Caco-2 (cell line): ENCODE data around the gene LGALS3BP. TPM values are rescaled to one million over a fixed set of nuclear protein-coding genes. Genes with fewer than 3 reads are reported as not detected.

Experiments used
- BruUV-seq: library from RNA; stranded (reverse); fragments of 400-500 nt; replicated peaks from 2 replicates; lab custom pipeline; 2021; lab: Mats Ljungman, UMichigan
- CTCF ChIA-PET: fragments of 300-600 bp; sonication (Branson Sonifier 250); formaldehyde crosslinking; loops from one replicate; lab custom pipeline; 2022; ENCODE audit warnings: antibody characterized with exemption; lab: Charles Lee
- POLR2A ChIA-PET: fragments of 300-600 bp; sonication (Branson Sonifier 250); formaldehyde crosslinking; loops from one replicate; lab custom pipeline; 2022; ENCODE audit warnings: antibody characterized with exemption; lab: Charles Lee
- DNase-seq, 2 experiments: peaks; one replicate each; pipeline versions ENCODE4 v3.0.0 to v3.0.0-alpha.2; 2020 to 2022
- H3K27me3 ChIP-seq: replicated peaks from 2 replicates; pipeline ENCODE4 v1.6.0; 2011; ENCODE audit warnings: low read length; ENCODE audit not compliant: control insufficient read depth, insufficient read depth
- H3K36me3 ChIP-seq: 2 replicates; pipeline ENCODE4 v1.5.1; 2011; ENCODE audit warnings: low read length; ENCODE audit not compliant: control insufficient read depth, insufficient read depth
- H3K4me1 ChIP-seq: fragments of 250-450 bp; sonication (Bioruptor Pico); 2 replicates; pipeline ENCODE4 v1.5.1; 2020; ENCODE audit warnings: mild to moderate bottlenecking
- H3K4me3 ChIP-seq: 2 replicates; pipeline ENCODE4 v1.5.1; 2011; ENCODE audit warnings: low read depth, mild to moderate bottlenecking, control low read depth, low read length
- H3K9me3 ChIP-seq: fragments of 250-450 bp; sonication (Bioruptor Pico); 2 replicates; pipeline ENCODE4 v1.5.1; 2020; ENCODE audit warnings: mild to moderate bottlenecking, moderate library complexity
- H3K27ac Mint-ChIP-seq: one replicate; pipeline ENCODE4 v1.8.0; 2022; ENCODE audit warnings: mixed read lengths; ENCODE audit not compliant: unreplicated experiment
- H3K27me3 Mint-ChIP-seq: one replicate; pipeline ENCODE4 v1.8.0; 2022; ENCODE audit warnings: mixed read lengths; ENCODE audit not compliant: insufficient read depth, unreplicated experiment
- H3K36me3 Mint-ChIP-seq: one replicate; pipeline ENCODE4 v1.8.0; 2022; ENCODE audit warnings: mild to moderate bottlenecking, mixed read lengths; ENCODE audit not compliant: insufficient read depth, unreplicated experiment
- H3K4me1 Mint-ChIP-seq: one replicate; pipeline ENCODE4 v1.8.0; 2022; ENCODE audit warnings: low read depth, mixed read lengths; ENCODE audit not compliant: unreplicated experiment
- H3K4me3 Mint-ChIP-seq: one replicate; pipeline ENCODE4 v1.8.0; 2022; ENCODE audit warnings: mild to moderate bottlenecking, moderate library complexity, mixed read lengths; ENCODE audit not compliant: unreplicated experiment
- H3K9me3 Mint-ChIP-seq: one replicate; pipeline ENCODE4 v1.8.0; 2022; ENCODE audit warnings: mixed read lengths; ENCODE audit not compliant: unreplicated experiment
- intact Hi-C: fragments of 100-400 bp; cut with micrococcal nuclease; formaldehyde crosslinking; loops from one replicate; pipeline ENCODE4 v1.10.0; 2022; ENCODE audit not compliant: unreplicated experiment
- total RNA-seq: library from RNA; stranded (reverse); gene quantifications from 2 replicates; pipeline ENCODE4 v1.2.3, GENCODE V29; 2022
- TF ChIP-seq, protein P1 (sequence below), 2 experiments: fragments of 200-600 bp in 1 of 2; IDR thresholded peaks; 1 replicate in 1 of 2; 2 replicates in 1 of 2; pipeline versions ENCODE4 v1.5.1 to v1.8.0; 2011 to 2022; ENCODE audit warnings: antibody characterized with exemption in 1 of 2, control low read depth in 1 of 2, inconsistent platforms in 1 of 2, low read depth in 1 of 2, low read length in 1 of 2, mild to moderate bottlenecking in 1 of 2, moderate library complexity in 1 of 2; ENCODE audit not compliant: insufficient read depth in 1 of 2, severe bottlenecking in 1 of 2, unreplicated experiment in 1 of 2

The LGALS3BP gene
- total RNA-seq, 1 experiment from 2014 or later = 65.4 TPM

DNA sequence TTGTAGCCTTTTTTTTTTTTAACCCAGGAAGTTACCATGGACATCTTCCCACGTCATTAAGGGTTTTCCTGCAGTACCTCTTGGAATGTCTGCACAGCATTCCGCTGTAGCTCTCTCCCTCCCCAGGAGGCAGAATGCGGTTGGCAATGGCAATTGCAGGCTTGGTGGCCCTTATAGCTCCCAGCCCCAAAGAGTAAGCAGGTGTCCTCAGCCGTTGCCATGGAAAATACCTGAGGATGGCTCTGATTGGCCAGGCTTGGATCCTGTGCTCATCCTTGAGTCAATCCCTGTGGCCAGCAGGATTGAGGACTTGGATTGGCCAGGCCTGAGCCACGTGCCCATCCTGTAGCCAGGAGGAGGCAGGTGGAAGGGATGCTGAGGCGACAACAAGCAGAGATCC, 39.0 kb downstream of the LGALS3BP start:
- H3K36me3 Mint-ChIP-seq = no peaks in the 10 kb centered on the region
- intact Hi-C loops = no loop called here
- TF ChIP-seq, protein P1, sequence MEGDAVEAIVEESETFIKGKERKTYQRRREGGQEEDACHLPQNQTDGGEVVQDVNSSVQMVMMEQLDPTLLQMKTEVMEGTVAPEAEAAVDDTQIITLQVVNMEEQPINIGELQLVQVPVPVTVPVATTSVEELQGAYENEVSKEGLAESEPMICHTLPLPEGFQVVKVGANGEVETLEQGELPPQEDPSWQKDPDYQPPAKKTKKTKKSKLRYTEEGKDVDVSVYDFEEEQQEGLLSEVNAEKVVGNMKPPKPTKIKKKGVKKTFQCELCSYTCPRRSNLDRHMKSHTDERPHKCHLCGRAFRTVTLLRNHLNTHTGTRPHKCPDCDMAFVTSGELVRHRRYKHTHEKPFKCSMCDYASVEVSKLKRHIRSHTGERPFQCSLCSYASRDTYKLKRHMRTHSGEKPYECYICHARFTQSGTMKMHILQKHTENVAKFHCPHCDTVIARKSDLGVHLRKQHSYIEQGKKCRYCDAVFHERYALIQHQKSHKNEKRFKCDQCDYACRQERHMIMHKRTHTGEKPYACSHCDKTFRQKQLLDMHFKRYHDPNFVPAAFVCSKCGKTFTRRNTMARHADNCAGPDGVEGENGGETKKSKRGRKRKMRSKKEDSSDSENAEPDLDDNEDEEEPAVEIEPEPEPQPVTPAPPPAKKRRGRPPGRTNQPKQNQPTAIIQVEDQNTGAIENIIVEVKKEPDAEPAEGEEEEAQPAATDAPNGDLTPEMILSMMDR (IDR thresholded peaks at IDR 0.05; ENCODE audit: insufficient read depth in 1 of 2, low read depth in 1 of 2, low read length in 1 of 2, severe bottlenecking in 1 of 2, unreplicated experiment in 1 of 2) = no peak
- no peaks in the 10 kb centered on the region for H3K9me3 Mint-ChIP-seq
- CTCF ChIA-PET = interaction anchor here (0.6 to 0.7 kb wide), 4 partner anchors 20 to 134 kb away, joined by 3 to 9 read pairs (median 3); partner anchors contain the start of gene ENGASE
- H3K27me3 ChIP-seq = no peaks in the 10 kb centered on the region
- no peak overlapping the region for H3K4me3 ChIP-seq
- H3K4me1 ChIP-seq = no peaks in the 10 kb centered on the region
- H3K4me3 Mint-ChIP-seq = no peak overlapping the region
- H3K27ac Mint-ChIP-seq = no peak overlapping the region
- H3K4me1 Mint-ChIP-seq = no peaks in the 10 kb centered on the region
- H3K27me3 Mint-ChIP-seq = no peaks in the 10 kb centered on the region
- peak; percentile 33 to 74 for DNase-seq
- no peaks in the 10 kb centered on the region for H3K9me3 ChIP-seq
- no peaks in the 10 kb centered on the region for H3K36me3 ChIP-seq
- POLR2A ChIA-PET = interaction anchor here (0.7 kb wide), 1 partner anchor 613 kb away, joined by 3 read pairs; no protein-coding TSS in a partner anchor
- no TSS peak for BruUV-seq

DNA sequence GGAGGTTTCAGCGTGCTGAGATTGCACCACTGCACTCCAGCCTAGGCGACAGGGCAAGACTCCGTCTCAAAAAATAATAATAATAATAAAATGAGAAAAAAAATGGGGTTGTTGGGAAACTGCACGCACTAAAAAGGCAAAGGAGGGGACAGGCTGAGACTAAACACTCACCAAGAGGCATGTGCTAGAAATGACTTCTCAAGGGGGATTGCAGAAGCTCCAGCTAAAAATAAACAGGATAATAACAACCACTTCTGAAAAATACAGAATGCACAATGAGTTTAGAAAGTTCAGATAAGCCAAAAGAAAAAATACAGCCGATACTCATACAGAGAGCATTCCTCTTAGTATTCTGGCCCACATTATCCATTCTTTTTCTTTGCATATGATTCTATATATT, 39.5 kb downstream of the LGALS3BP start:
- H3K27me3 ChIP-seq = no peaks in the 10 kb centered on the region
- intact Hi-C loops = no loop called here
- no peaks in the 10 kb centered on the region for H3K4me1 Mint-ChIP-seq
- H3K4me3 ChIP-seq = no peak overlapping the region
- no TSS peak for BruUV-seq
- no peaks in the 10 kb centered on the region for H3K36me3 Mint-ChIP-seq
- H3K36me3 ChIP-seq = no peaks in the 10 kb centered on the region
- H3K27me3 Mint-ChIP-seq = no peaks in the 10 kb centered on the region
- no peak overlapping the region for H3K27ac Mint-ChIP-seq
- no peaks in the 10 kb centered on the region for H3K4me1 ChIP-seq
- TF ChIP-seq, protein P1 (IDR thresholded peaks at IDR 0.05; ENCODE audit: insufficient read depth in 1 of 2, low read depth in 1 of 2, low read length in 1 of 2, severe bottlenecking in 1 of 2, unreplicated experiment in 1 of 2) = no peak
- no peak for DNase-seq
- H3K9me3 ChIP-seq = no peaks in the 10 kb centered on the region
- H3K4me3 Mint-ChIP-seq = no peak overlapping the region
- CTCF ChIA-PET = interaction anchor here (0.6 to 0.7 kb wide), 3 partner anchors 20 to 32 kb away, joined by 3 read pairs; no protein-coding TSS in a partner anchor
- POLR2A ChIA-PET = interaction anchor here (0.7 kb wide), 1 partner anchor 613 kb away, joined by 3 read pairs; no protein-coding TSS in a partner anchor
- no peaks in the 10 kb centered on the region for H3K9me3 Mint-ChIP-seq

DNA sequence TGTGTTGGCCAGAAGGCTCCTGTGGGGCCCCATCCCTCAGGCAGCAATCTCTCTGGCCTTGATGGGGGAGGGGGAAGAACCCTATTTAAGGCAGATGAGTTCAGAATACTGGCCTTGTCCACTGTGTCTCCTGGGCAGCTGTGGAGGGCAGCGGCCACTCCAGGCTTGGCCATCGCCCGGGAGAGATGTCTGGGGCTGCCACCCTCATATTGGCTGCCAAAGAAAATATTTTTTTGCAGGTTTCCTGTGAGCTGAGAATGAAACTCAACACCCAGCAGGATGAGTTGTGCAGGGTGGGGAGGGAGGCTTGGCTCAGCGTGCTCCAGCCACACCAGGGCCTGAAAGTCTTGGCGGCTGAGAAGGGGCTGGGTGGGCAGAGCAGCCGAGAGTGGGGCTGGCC, 40.1 kb downstream of the LGALS3BP start:
- TF ChIP-seq, protein P1 (IDR thresholded peaks at IDR 0.05; ENCODE audit: insufficient read depth in 1 of 2, low read depth in 1 of 2, low read length in 1 of 2, severe bottlenecking in 1 of 2, unreplicated experiment in 1 of 2) = no peak
- ChIA-PET CTCF (interaction anchor here (0.6 kb wide), 1 partner anchor 33 kb away, joined by 3 read pairs; no protein-coding TSS in a partner anchor), POLR2A (no interaction called here)
- Mint-ChIP-seq H3K9me3 (no peaks in the 10 kb centered on the region), H3K4me1 (peaks cover 1% of the 10 kb centered on the region), H3K36me3 (no peaks in the 10 kb centered on the region), H3K27ac (no peak overlapping the region), H3K27me3 (no peaks in the 10 kb centered on the region), H3K4me3 (no peak overlapping the region)
- no peaks in the 10 kb centered on the region for H3K27me3 ChIP-seq
- H3K4me3 ChIP-seq = no peak overlapping the region
- no TSS peak for BruUV-seq
- no peak for DNase-seq
- intact Hi-C loops = no loop called here
- H3K36me3 ChIP-seq = no peaks in the 10 kb centered on the region
- no peaks in the 10 kb centered on the region for H3K9me3 ChIP-seq
- H3K4me1 ChIP-seq = 0 out of 2 replicates have a peak, but pooled peaks cover under 1% of the 10 kb centered on the region
